ENCODE data around the gene ABHD16B. TPM values are rescaled to one million over a fixed set of nuclear protein-coding genes. Genes with fewer than 3 reads are reported as not detected.
"Not testable (repeated sequence)": the region's sequence is repeated elsewhere in the genome, so short reads cannot be mapped to it uniquely, and the experiment has no call there.

The ABHD16B gene
- total and polyA plus RNA-seq, 2 experiments from 2014 or later: not detected

GRCh38 chr20:63847237-63848002, 13.9 kb upstream of the ABHD16B start:
- H3F3A ChIP-seq (ENCODE audit: insufficient read depth): no peaks in the 10 kb centered on the region
- peaks cover 7% of the 10 kb centered on the region; the same call in 1 of the 2 replicates for H3K4me1 ChIP-seq (ENCODE audit: insufficient read depth)
- no peak overlapping the region for H3K9ac ChIP-seq
- no peak overlapping the region for H3K4me3 ChIP-seq
- H3K36me3 ChIP-seq (ENCODE audit: low read depth): no peaks in the 10 kb centered on the region
- H3K9me2 ChIP-seq (ENCODE audit: insufficient read depth): no peaks in the 10 kb centered on the region
- in situ Hi-C loops (cut with MboI): no loop called here
- no peak overlapping the region for H3K4me2 ChIP-seq (ENCODE audit: unreplicated experiment)
- no peaks in the 10 kb centered on the region for H4K20me1 ChIP-seq (ENCODE audit: insufficient read depth)
- no peak overlapping the region for H2AFZ ChIP-seq
- no peaks in the 10 kb centered on the region for H3K79me2 ChIP-seq (ENCODE audit: insufficient read depth)
- H3K27ac ChIP-seq: no peak overlapping the region
- no peak for DNase-seq
- 10 to 23% methylated on average over 10 to 12 of the region's 16 CpGs for WGBS, 2 experiments (ENCODE audit: low coverage in 1 of 2, low lambda C conversion rate in 2 of 2, missing lambda C conversion rate in 2 of 2)
- H3K9me3 ChIP-seq (ENCODE audit: low read depth): no peaks in the 10 kb centered on the region
- TF ChIP-seq EZH2 (IDR thresholded peaks at IDR 0.05; ENCODE audit: insufficient read depth, poor library complexity, severe bottlenecking) (no peak), EZH2phosphoT487 (IDR thresholded peaks at IDR 0.05; ENCODE audit: insufficient read depth, low read depth) (no peak)
- peaks cover 5% of the 10 kb centered on the region; the same call in 1 of the 2 replicates for H3K27me3 ChIP-seq (replicated peaks; ENCODE audit: insufficient read depth)

GRCh38 chr20:63848003-63848911, 13.0 kb upstream of the ABHD16B start:
- H3K79me2 ChIP-seq (ENCODE audit: insufficient read depth): no peaks in the 10 kb centered on the region
- H3K4me3 ChIP-seq: no peak overlapping the region
- H3K9ac ChIP-seq: no peak overlapping the region
- H3K36me3 ChIP-seq (ENCODE audit: low read depth): no peaks in the 10 kb centered on the region
- H2AFZ ChIP-seq: no peak overlapping the region
- H3K9me3 ChIP-seq (ENCODE audit: low read depth): no peaks in the 10 kb centered on the region
- no peak for TF ChIP-seq EZH2 (IDR thresholded peaks at IDR 0.05; ENCODE audit: insufficient read depth, poor library complexity, severe bottlenecking)
- no peak for TF ChIP-seq EZH2phosphoT487 (IDR thresholded peaks at IDR 0.05; ENCODE audit: insufficient read depth, low read depth)
- in situ Hi-C loops (cut with MboI): no loop called here
- DNase-seq: no peak
- no peaks in the 10 kb centered on the region; the same call in 1 of the 2 replicates for H3K27me3 ChIP-seq (replicated peaks; ENCODE audit: insufficient read depth)
- no peaks in the 10 kb centered on the region for H3F3A ChIP-seq (ENCODE audit: insufficient read depth)
- no peak overlapping the region for H3K4me2 ChIP-seq (ENCODE audit: unreplicated experiment)
- H3K9me2 ChIP-seq (ENCODE audit: insufficient read depth): no peaks in the 10 kb centered on the region
- no peaks in the 10 kb centered on the region for H4K20me1 ChIP-seq (ENCODE audit: insufficient read depth)
- H3K4me1 ChIP-seq (ENCODE audit: insufficient read depth): peaks cover 7% of the 10 kb centered on the region; the same call in 1 of the 2 replicates
- no peak overlapping the region for H3K27ac ChIP-seq
- 51 to 54% methylated on average over 25 to 28 of the region's 28 CpGs for WGBS, 2 experiments (ENCODE audit: low coverage in 1 of 2, low lambda C conversion rate in 2 of 2, missing lambda C conversion rate in 2 of 2)

- Histone ChIP-seq H3K27me3 (replicated peaks; ENCODE audit: insufficient read depth) (peaks cover 1% of the 10 kb centered on the region; the same call in 1 of the 2 replicates), H3F3A (ENCODE audit: insufficient read depth) (no peaks in the 10 kb centered on the region), H2AFZ (no peak overlapping the region), H3K9me2 (ENCODE audit: insufficient read depth) (no peaks in the 10 kb centered on the region), H3K27ac (no peak overlapping the region), H3K4me1 (ENCODE audit: insufficient read depth) (peaks cover 7% of the 10 kb centered on the region; the same call in 1 of the 2 replicates), H3K9me3 (ENCODE audit: low read depth) (no peaks in the 10 kb centered on the region), H3K36me3 (ENCODE audit: low read depth) (no peaks in the 10 kb centered on the region), H3K4me3 (no peak overlapping the region), H3K4me2 (ENCODE audit: unreplicated experiment) (no peak overlapping the region), H3K9ac (no peak overlapping the region), H3K79me2 (ENCODE audit: insufficient read depth) (no peaks in the 10 kb centered on the region), H4K20me1 (ENCODE audit: insufficient read depth) (no peaks in the 10 kb centered on the region)
- DNase-seq: no peak
- WGBS, 2 experiments (ENCODE audit: low coverage in 1 of 2, low lambda C conversion rate in 2 of 2, missing lambda C conversion rate in 2 of 2): 60 to 61% methylated on average over 26 to 27 of the region's 27 CpGs
- no peak for TF ChIP-seq EZH2phosphoT487 (IDR thresholded peaks at IDR 0.05; ENCODE audit: insufficient read depth, low read depth)
- TF ChIP-seq EZH2 (IDR thresholded peaks at IDR 0.05; ENCODE audit: insufficient read depth, poor library complexity, severe bottlenecking): no peak
- in situ Hi-C loops (cut with MboI): no loop called here
These were observed 10.4 kb upstream of the ABHD16B start for GRCh38 chr20:63850689-63851547.

GRCh38 chr20:63851548-63851943, 9.8 kb upstream of the ABHD16B start:
- H2AFZ ChIP-seq; H3K9me2 ChIP-seq (ENCODE audit: insufficient read depth); H3K9me3 ChIP-seq (ENCODE audit: low read depth); H3K79me2 ChIP-seq (ENCODE audit: insufficient read depth); H3K27ac ChIP-seq; H3K36me3 ChIP-seq (ENCODE audit: low read depth); H3K4me3 ChIP-seq; H3F3A ChIP-seq (ENCODE audit: insufficient read depth); DNase-seq; H3K4me2 ChIP-seq (ENCODE audit: unreplicated experiment); H4K20me1 ChIP-seq (ENCODE audit: insufficient read depth); H3K27me3 ChIP-seq (replicated peaks; ENCODE audit: insufficient read depth); H3K9ac ChIP-seq; H3K4me1 ChIP-seq (ENCODE audit: insufficient read depth); in situ Hi-C loops (cut with MboI): not testable (repeated sequence)
- 77 to 84% methylated on average over 14 of the region's 14 CpGs for WGBS, 2 experiments (ENCODE audit: low coverage in 1 of 2, low lambda C conversion rate in 2 of 2, missing lambda C conversion rate in 2 of 2)

GRCh38 chr20:63853733-63854068, 7.6 kb upstream of the ABHD16B start:
- H2AFZ ChIP-seq; in situ Hi-C loops (cut with MboI); H3K4me3 ChIP-seq; H3F3A ChIP-seq (ENCODE audit: insufficient read depth); H3K9me3 ChIP-seq (ENCODE audit: low read depth); H3K9ac ChIP-seq; H3K36me3 ChIP-seq (ENCODE audit: low read depth); H4K20me1 ChIP-seq (ENCODE audit: insufficient read depth); H3K4me1 ChIP-seq (ENCODE audit: insufficient read depth); H3K9me2 ChIP-seq (ENCODE audit: insufficient read depth); H3K79me2 ChIP-seq (ENCODE audit: insufficient read depth); H3K4me2 ChIP-seq (ENCODE audit: unreplicated experiment); H3K27ac ChIP-seq; DNase-seq: not testable (repeated sequence)
- H3K27me3 ChIP-seq (replicated peaks; ENCODE audit: insufficient read depth): peaks cover 10% of the 10 kb centered on the region; the same call in 1 of the 2 replicates
- 87 to 91% methylated on average over 4 of the region's 4 CpGs for WGBS, 2 experiments (ENCODE audit: low coverage in 1 of 2, low lambda C conversion rate in 2 of 2, missing lambda C conversion rate in 2 of 2)

All from GM23248 (cell line).